ENCODE results near the gene PEMT.

PEMT gene

GRCh38 chr17:17518014-17518413 is 73.5 kb downstream of the PEMT start:
- in situ Hi-C loops (cut with MboI; ENCODE audit: low sequenced_read_pairs): no loop called here

- in situ Hi-C loops (cut with MboI; ENCODE audit: low sequenced_read_pairs): no loop called here
These were observed 74.4 kb downstream of the PEMT start for GRCh38 chr17:17516941-17517720.

- in situ Hi-C loops (cut with MboI; ENCODE audit: low sequenced_read_pairs): no loop called here
These were observed 75.3 kb downstream of the PEMT start for GRCh38 chr17:17515934-17516930.

GRCh38 chr17:17514993-17515933 is 76.2 kb downstream of the PEMT start:
- in situ Hi-C loops (cut with MboI; ENCODE audit: low sequenced_read_pairs): no loop called here

GRCh38 chr17:17514361-17514992 is 77.0 kb downstream of the PEMT start:
- in situ Hi-C loops (cut with MboI; ENCODE audit: low sequenced_read_pairs): no loop called here

GRCh38 chr17:17513626-17514025 is 77.9 kb downstream of the PEMT start:
- in situ Hi-C loops (cut with MboI; ENCODE audit: low sequenced_read_pairs): no loop called here

GRCh38 chr17:17512866-17513265 is 78.6 kb downstream of the PEMT start:
- in situ Hi-C loops (cut with MboI; ENCODE audit: low sequenced_read_pairs): no loop called here

- in situ Hi-C loops (cut with MboI; ENCODE audit: low sequenced_read_pairs): no loop called here
These were observed 79.3 kb downstream of the PEMT start for GRCh38 chr17:17511881-17512858.

- in situ Hi-C loops (cut with MboI; ENCODE audit: low sequenced_read_pairs): no loop called here
These were observed 80.2 kb downstream of the PEMT start for GRCh38 chr17:17511293-17511741.

GRCh38 chr17:17510456-17511292 is 80.8 kb downstream of the PEMT start:
- in situ Hi-C loops (cut with MboI; ENCODE audit: low sequenced_read_pairs): no loop called here

GRCh38 chr17:17509601-17510425 is 81.7 kb downstream of the PEMT start:
- in situ Hi-C loops (cut with MboI; ENCODE audit: low sequenced_read_pairs): no loop called here

- in situ Hi-C loops (cut with MboI; ENCODE audit: low sequenced_read_pairs): no loop called here
These were observed 82.6 kb downstream of the PEMT start for GRCh38 chr17:17508646-17509591.

GRCh38 chr17:17508019-17508535 is 83.4 kb downstream of the PEMT start:
- in situ Hi-C loops (cut with MboI; ENCODE audit: low sequenced_read_pairs): no loop called here

- in situ Hi-C loops (cut with MboI; ENCODE audit: low sequenced_read_pairs): no loop called here
These were observed 84.0 kb downstream of the PEMT start for GRCh38 chr17:17507465-17508011.

GRCh38 chr17:17506893-17507464 is 84.5 kb downstream of the PEMT start:
- in situ Hi-C loops (cut with MboI; ENCODE audit: low sequenced_read_pairs): no loop called here

Data from hTERT RPE-1 (cell line).